Fibroblast of skin of back (primary cell): ENCODE data around the gene SMTNL1.
"Not testable (repeated sequence)": the region's sequence is repeated elsewhere in the genome, so short reads cannot be mapped to it uniquely, and the experiment has no call there.

Experiments
- DNase-seq: peaks from one replicate; pipeline ENCODE4 v3.0.0-alpha.2; 2013

SMTNL1 gene

DNA sequence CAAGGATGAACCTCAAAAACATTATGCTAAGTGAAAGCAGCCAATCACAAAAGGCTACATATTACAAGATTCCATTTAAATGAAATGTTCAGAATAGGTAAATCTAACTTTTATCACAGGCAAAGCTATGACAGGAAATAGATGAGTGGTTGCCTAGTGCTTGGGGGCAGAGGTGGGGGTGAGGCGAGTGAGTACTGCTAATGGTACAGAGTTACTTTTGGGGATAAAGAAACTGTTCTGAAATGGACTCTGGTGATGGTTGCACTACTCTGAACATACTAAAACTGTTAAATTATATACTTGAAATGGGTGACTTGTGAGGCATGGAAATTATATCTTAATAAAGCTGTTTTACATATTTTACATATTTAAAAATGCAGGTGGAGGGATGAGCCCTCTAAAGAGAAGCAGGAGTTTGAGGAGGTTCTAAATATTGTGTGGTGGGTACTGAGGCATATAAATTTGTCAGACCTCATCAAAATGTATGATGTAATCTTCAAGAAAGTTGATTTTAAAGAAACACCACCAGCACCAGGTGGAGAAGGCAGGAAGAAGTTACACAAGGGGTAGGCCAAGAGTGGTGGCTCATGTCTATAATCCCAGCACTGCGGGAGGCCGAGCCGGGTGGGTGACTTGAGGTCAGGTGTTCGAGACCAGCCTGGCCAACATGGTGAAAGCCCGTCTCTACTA, 25.5 kb upstream of the SMTNL1 start:
- DNase-seq = no peak

DNA sequence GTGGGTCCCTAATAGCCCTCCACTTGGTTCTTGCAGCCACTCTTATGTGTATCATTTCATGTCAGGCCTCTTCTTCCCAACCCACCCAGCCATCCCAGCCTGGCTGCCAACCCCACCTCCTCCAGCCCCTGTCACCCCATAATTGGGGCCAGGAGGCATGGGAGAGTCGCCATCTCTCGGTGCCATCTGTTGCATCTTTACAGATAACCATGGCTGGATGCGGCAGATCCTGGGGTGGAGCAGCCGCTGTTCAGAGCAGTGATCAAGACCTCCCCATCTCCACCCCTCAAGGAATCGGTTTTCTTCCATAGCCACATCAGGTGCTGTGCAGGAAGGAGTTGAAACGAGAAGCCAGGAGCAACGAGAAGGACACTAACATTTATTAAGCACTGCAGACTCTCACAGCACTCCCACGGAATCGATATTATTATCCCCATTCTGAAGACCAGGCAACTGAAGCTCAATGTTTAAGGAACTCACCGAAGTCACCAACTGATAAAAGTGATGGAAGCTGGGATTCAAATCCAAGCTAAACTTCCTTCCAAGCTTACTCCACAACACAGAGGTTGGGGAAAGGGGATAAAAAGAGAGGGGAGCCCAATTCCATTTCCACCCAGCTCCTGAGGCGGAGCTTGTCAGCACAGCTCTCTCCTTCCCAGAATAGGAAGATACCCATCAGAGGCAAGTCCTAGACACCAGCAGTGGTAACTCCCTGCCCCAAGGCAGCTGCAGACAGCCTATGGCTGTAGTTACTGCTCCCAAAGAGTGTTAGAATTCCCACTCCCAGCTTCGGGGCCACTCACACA, 24.5 kb upstream of the SMTNL1 start:
- DNase-seq = no peak

DNA sequence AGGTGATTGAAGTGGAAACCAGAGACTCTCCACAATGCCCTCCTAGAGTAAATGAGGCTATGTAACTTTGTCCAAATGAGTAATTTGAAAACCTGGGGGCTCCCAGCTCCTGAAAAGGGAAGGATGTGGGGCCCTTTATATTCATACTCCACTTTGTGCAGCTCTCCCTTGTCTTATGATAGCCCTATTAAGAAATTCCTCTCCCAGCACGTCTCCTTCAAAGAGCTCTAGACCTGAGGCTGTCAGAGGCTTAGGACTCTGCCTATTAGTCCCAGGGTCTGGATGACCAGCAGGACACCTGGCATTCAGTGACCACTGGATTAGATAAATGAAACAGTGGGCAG, 24.0 kb upstream of the SMTNL1 start:
- DNase-seq = no peak

DNA sequence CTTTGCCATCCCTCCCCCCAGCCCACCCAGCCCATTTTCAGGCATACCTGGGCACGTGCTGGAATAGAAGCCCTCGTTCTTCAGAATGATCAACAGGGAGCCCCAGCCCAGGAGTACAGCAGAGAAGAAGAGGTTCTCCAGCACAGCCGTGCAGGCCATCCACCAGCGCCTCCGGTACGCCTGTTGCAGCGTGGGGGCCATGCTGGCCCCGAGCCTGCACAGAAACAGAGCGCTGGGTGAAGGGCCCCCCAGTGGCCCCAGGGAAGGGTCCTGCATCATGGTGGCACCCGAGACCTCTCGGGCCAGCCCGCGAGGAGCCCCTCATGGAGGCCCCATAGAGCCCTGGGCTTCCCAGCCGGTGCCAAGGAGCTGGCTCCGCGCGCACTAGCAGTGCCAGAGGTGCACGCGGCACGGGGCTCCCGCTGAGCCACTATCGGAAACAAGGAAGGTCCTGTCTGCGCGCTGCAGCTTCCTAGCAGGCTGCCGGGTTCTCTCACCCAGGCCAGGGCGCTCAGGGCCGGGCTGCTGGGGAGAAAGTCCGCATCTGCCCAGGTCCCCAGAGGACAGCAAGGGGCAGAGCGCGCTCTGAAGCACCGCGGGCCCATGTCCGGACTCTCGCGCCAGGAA, 23.4 kb upstream of the SMTNL1 start:
- peak; percentile 30 for DNase-seq

DNA sequence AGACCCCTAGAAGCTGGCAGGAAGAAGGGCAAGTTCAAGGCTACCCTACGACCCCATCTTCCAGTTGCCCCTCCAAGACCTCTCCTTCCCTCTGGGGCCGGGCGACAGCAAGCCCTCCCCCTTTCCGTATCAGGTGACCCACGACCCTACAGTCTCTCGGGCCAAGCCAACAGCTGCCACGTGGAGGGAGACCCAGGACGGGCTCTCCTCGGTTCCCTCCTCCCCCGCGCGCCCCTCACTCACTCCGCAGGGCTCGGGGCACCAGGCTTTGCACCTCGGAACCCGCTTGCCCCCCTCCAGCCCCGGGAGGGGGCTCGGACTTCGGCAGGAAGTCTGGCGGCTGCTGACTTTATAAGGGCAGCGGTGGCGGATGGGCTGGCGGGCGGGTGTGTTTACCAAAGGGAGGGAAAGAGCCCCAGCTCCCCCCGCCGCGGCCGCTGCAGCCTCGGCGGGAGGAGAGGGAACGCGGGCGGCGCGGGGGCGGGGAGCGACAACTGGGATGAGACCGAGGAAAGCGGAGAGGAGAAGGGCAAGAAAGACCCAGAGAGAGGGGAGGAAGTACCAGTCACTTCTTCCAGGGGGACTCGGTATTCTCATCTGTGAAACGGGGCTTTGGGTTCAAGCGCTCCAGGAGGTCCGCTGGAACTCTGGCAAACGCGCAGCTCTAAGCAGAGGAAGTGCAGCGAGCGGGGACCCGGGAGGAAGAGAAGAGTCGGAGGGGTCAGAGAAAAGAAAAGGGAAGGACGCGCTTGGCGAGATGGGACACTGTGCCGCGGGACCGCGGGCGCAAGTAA, 22.7 kb upstream of the SMTNL1 start:
- DNase-seq = peak; percentile 53

DNA sequence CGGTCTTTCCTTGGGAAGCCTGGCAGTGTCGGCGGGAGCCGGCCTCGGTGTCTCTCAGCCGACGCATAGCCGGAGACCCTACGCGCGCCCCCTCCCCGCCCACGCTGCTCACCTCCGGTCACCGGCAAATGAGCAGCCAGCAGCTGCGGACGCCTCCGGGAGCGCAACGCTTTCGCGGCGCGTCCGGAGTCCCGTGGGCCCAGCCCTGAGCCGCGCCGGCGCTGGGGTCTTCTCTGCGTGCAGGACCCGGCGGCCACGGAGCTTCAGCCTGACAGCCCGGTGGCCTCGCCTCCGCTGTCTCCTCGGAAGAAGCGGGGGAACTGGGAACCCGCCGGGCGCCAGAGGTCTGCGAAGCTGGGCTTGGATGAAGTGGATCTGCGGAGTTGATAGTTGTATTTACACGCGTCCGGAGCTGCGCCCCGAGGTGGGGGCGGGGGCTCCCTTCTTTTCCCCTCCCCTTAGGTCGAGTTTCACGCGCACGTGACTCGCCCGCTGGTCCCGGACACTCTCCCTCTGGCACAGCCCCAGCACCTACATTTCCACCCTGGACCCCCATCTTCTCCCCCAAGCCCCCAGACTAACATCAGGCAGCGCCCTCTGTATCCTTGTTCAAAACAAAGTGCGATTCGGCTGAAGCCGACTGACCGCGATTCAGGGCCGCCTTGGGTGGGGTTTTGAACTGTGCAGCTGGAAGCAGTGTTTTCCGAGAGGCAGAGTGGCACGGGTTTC, 21.9 kb upstream of the SMTNL1 start, which contains the start of gene SLC43A1:
SLC43A1 (minus strand) TSS at position 371 of the 729 bp plus-strand sequence. CDS start 1,591 bp downstream, outside the sequence.
- peak; percentile 51 for DNase-seq

GRCh38 chr11:57516061-57516443, 21.3 kb upstream of the SMTNL1 start:
- no peak for DNase-seq

- DNase-seq = no peak
Observed at GRCh38 chr11:57521116-57521515, 16.3 kb upstream of the SMTNL1 start.

- no peak for DNase-seq
Observed at GRCh38 chr11:57523419-57523818, 14.0 kb upstream of the SMTNL1 start.

DNA sequence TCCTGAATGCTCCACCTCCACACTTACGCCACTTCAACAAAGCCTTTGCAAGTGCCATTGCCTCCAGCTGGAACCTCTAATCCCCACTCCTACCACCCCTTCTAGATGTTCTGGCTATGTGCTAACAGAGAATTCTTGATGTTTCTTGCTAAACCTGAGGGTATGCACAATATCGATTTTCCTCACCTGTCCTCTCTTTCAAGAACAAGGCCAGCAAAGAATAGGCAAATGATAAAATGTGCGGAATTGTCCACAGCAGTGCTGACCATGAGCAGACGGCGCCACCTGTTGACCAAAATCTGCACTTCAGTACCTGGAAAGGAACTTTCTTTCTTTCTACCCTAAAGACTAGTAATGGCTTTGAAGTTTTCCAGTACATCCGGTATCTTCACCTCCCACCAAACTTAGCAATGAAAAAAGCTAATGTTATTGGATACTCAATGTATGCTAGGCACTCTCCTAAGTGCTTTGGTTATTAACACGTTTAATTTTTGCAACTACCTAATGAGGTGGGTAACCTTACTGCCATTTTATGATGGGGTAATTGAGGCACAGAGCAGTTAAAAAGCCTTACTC, 10.3 kb upstream of the SMTNL1 start:
- DNase-seq = peak; percentile 47

DNA sequence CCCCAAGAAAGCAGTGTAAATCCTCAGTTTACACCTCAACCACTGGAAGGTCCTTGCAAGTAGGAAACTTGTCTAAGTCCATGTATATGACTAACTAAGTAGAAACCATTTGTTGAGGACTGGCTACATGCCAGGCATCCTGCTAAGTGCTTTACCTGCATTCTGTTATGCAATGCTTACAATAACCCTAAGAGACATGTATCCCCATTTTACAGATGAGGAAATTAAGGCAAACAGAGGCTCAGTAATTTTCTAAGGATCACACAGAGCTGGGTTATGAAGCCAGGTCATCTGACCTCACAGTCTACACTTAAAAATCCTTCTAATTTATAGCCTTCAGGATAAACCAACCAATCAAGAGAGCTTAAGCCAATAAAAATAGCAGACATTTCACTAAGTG, 8.4 kb upstream of the SMTNL1 start:
- no peak for DNase-seq

DNA sequence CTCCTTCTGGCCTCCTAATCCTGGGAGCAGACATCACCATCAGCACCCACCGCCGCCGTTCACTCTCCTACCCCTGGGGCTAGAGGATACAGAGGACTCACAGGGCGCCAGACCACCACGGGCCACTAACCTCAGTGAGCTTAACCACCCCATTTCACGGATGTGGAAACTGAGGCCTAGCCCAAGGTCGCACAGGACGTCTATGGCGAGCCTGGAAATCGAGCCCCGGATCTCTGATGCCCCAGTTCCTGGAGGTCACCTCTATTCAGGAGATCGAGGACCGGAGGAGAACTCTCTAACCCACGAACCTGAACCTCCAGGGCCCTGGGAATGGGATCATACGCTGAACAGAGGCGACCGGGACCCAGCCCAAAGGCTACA, 7.2 kb upstream of the SMTNL1 start:
- no peak for DNase-seq

DNA sequence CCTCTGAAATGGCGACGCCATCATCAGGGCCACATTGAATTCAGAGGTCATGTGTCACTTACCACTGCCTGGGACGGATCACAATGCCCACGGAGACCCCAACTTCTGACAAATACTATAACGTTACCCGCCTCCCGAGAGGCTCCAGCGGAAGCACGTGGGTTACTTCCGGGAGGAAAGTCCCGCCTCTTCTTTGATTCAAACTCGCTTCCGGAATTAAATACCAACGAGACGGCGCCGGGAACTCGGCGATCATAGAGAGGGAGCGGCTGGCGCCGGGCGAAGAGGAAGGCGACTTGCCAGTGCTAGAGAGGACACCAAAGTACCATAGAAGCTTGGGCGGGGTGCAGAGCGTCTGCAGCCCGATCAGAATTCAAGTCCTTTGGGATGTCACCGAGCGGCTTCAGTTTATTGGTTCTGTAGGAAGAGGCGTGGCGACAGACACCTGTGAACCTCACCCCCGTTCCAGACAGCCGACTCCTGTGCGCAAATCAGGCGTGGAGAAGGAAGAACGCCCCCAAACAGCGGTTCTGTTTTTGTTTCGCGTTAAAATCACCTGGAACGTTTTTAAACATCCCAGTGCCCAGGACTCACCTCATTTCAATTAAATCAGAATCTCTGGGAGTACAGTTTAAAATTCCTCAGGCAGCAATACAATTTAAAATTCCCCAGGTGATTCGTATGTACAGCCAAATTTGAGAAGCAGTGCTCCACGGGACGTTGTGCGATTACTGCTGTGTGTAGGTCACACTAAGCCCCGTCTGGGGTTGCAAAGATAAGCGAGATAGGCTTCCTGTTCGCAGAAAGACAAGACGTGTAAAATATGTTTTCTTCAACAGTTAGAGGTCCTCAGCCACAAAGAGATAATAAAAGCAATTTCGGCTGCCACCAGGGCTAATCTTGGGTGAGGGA, 6.5 kb upstream of the SMTNL1 start, which contains the start of gene TIMM10:
TIMM10 (minus strand) TSS at position 159 of the 912 bp plus-strand sequence. CDS start 565 bp downstream, outside the sequence.
- peak; percentile 97 for DNase-seq

- DNase-seq = not testable (repeated sequence)
Observed at GRCh38 chr11:57534449-57534848, 2.9 kb upstream of the SMTNL1 start.

GRCh38 chr11:57539342-57539741, 1.9 kb downstream of the SMTNL1 start:
- DNase-seq = peak; percentile 18

DNA sequence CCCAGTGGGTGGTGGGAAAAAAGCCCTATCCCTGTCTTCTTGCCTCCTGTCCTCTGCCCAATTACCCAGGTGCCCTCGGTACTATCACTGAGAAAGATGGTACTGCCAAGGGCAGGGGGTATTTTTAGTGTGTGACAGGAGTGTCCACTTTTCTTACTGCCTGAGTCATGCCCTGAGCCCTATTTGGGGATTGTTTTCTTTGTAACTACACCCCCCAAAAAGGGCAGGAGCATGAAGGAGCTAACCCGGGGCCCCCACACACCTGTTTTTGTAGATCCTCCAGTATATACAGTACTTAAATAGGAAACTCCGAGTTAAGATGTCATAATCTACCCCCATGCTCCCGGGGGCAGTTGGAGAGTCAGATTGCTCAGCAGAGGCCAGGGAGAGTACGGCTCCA, 3.8 kb downstream of the SMTNL1 start:
- DNase-seq = no peak

DNA sequence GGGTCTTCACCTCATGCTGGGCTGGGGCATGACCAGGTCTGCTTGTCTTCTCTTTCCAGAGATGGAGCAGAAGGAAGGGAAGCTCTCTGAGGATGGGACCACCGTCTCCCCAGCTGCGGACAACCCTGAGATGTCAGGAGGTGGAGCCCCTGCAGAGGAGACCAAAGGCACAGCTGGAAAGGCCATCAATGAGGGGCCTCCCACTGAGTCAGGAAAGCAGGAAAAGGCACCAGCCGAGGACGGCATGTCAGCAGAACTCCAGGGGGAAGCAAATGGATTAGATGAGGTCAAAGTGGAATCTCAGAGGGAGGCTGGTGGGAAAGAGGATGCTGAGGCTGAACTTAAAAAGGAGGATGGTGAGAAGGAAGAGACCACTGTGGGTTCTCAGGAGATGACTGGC, 5.2 kb downstream of the SMTNL1 start:
- DNase-seq = no peak

GRCh38 chr11:57543593-57543992, 6.2 kb downstream of the SMTNL1 start:
- DNase-seq = no peak

GRCh38 chr11:57544566-57544965, 7.2 kb downstream of the SMTNL1 start:
- DNase-seq = no peak

- no peak for DNase-seq
Observed at GRCh38 chr11:57545883-57546282, 8.5 kb downstream of the SMTNL1 start.

DNA sequence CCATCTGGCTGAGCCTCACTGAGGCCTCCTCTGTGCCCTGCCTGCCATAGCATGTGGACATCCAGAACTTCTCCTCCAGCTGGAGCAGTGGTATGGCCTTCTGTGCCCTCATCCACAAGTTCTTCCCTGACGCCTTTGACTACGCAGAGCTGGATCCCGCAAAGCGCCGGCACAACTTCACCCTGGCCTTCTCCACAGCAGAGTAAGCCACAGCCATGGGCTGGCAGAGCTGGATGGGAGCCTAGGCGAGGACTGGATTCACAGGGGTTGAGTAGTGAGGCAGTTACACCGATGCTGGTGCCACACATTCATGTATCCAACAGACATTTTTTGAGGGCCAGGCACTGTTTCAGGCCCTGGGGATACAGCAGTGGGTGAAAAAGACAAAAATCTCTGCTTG, 9.1 kb downstream of the SMTNL1 start:
- no peak for DNase-seq
